LNCaP clone FGC (cell line): ENCODE results near the gene CDK6.
"Not testable (repeated sequence)": the region's sequence is repeated elsewhere in the genome, so short reads cannot be mapped to it uniquely, and the experiment has no call there.

ENCODE experiments used
- DNase-seq: peaks from one replicate; pipeline ENCODE4 v3.0.0-alpha.2; 2011; ENCODE audit warnings: low read depth
- H3K4me3 ChIP-seq: 2 replicates; pipeline ENCODE4 v1.5.1; 2011; ENCODE audit warnings: mild to moderate bottlenecking, low read depth, low read length, control low read depth
- TF ChIP-seq, protein P1 (sequence below): IDR thresholded peaks from 2 replicates; pipeline ENCODE4 v1.5.1; 2012; ENCODE audit warnings: mild to moderate bottlenecking; ENCODE audit not compliant: control insufficient read depth, insufficient read depth; ENCODE audit errors: extremely low read depth

Gene CDK6

DNA sequence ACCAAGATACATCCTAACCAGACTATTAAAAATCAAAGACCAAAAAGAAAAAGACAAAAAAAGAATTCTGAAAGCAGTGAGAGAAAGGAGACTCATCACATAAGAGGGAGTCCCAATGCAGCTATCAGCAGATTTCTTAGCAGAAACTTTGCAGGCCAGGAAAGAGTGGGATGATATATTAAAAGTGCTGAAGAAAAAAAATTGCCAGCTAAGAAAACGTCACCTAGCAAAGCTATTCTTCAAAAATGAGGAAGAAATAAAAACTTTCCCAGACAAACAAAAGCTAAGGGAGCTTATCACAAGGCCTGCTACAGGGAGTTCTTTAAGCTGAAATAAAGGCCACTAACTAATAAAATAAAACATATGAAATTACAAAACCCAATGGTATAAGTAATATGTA, 40.5 kb upstream of the CDK6 start:
- H3K4me3 ChIP-seq, result no peak overlapping the region
- TF ChIP-seq, protein P1, sequence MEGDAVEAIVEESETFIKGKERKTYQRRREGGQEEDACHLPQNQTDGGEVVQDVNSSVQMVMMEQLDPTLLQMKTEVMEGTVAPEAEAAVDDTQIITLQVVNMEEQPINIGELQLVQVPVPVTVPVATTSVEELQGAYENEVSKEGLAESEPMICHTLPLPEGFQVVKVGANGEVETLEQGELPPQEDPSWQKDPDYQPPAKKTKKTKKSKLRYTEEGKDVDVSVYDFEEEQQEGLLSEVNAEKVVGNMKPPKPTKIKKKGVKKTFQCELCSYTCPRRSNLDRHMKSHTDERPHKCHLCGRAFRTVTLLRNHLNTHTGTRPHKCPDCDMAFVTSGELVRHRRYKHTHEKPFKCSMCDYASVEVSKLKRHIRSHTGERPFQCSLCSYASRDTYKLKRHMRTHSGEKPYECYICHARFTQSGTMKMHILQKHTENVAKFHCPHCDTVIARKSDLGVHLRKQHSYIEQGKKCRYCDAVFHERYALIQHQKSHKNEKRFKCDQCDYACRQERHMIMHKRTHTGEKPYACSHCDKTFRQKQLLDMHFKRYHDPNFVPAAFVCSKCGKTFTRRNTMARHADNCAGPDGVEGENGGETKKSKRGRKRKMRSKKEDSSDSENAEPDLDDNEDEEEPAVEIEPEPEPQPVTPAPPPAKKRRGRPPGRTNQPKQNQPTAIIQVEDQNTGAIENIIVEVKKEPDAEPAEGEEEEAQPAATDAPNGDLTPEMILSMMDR, result no peak
- no peak for DNase-seq

DNA sequence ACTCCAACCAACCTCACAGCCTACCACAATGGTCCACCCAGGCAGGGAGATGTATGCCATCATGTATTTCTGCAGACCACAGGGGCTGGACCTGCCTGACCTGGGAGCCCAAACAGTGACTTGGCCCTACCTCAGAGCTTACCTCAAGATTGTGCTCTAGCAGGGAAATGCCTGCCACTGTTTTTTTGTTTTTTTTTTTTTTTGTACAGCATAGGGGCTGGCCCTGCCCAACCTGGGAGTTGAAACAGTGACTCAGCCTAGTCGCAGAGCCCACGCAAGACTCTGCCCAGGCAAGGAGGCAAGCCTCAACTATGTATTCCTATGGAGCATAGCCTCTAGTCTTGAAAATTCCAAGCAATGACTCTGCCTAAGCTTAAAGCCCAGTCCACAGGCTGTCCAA, 39.3 kb upstream of the CDK6 start:
- TF ChIP-seq, protein P1, result no peak
- no peak overlapping the region for H3K4me3 ChIP-seq
- no peak for DNase-seq

DNA sequence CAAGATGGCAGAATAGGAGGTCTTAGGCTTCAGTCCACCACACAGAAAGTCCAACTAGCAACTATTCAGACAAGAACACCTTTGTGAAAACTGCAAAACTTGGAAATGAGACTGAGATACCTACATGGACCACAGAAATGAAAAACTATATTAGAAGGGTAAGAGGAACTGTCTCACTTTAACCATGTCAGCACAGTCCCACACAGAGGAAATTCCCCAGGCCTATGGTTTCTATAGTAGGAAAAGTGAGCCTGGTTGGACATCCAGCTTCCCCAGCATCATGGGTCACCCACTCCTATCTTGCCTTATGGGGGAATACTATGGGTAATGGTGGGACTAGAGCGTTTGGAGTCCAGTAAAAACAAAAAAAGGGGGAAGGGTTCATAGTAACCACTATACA, 38.8 kb upstream of the CDK6 start:
- H3K4me3 ChIP-seq, result no peak overlapping the region
- TF ChIP-seq, protein P1, result no peak
- no peak for DNase-seq

DNA sequence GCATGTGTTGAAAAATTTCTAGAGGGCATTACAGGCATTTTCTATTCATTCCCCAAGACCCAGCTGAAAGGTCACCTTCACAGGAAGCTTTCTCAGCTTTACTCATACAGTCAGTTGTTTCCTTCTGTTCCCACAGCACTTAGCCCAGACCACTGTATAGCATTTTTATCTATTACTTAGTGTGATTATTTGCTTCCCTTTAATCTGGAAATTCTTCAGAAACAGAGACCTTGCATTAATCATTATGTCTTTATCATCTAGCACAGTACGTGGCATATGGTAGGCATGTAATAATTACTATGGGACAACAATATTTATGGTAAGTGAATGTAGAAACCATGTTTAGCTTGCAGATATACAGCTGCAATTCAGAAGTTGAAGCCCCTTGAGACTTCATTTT, 38.2 kb upstream of the CDK6 start:
- DNase-seq, result no peak
- TF ChIP-seq, protein P1, result no peak
- no peak overlapping the region for H3K4me3 ChIP-seq

DNA sequence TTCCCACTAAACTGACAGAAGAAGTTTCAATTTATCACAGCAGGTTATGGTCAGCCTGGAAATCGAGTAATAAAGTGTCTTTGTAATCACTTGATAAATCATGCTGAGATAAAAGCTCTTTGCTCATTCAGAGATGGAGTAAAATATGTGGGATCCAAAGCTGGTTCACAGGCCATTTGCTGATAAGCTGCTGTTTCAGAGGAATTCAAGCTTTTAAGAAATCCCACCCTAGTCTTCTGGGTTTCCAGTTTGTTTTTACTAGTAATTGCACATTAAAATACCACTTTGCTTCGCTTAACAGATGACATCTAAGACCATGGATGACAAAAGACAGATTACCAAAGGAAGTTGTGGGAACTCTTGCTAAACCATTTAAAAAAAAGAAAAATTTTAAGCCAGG, 37.4 kb upstream of the CDK6 start:
- TF ChIP-seq, protein P1, result no peak
- no peak overlapping the region for H3K4me3 ChIP-seq
- no peak for DNase-seq

DNA sequence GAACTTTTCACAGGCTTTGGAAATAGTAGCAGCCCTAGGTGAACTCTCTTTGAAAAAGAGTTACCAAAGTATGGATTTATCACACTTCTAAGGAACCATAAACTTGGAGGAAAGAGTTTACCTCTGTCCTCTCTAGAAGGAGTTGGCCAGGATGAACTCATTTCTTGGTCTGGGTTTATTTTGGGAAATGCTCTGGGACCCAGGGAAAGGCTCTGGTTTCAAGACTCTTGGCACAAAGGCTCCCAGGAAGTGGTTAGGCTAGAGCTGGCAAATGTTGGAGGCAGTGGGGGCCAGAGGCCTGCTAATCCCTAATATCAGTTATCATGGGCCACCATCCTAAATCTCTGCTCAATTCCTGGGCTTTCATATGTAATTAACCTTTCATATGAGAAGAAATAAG, 36.3 kb upstream of the CDK6 start:
- TF ChIP-seq, protein P1, result no peak
- no peak for DNase-seq
- H3K4me3 ChIP-seq, result no peak overlapping the region

DNA sequence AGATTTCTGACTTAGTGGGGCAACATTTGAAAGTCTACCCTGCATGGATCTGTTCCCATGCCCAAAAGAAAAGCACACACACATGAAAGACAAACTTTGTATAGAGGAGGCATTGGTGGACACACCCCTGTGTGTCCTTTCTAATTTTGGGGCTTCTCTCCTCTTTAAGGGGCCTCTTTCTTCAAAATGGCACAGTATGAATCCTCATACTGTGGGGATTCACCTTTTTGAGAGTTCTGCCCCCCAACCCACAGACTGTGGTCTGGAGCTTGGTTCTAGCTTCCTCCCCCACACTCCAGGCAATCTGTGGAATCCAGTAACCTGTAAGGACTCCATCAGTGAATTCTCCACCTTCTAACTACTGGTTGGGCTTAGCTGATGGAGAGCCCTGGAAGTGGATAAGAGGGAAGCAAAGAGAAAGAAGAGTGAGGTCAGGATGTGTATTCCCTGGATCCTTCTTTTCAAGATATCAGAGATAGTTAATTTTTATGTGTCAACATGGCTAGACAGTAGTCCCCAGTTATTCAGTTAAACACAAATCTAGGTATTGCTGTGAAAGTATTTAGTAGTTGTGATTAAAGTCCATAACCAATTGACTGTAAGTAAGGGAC, 32.4 kb upstream of the CDK6 start:
- no peak for DNase-seq
- H3K4me3 ChIP-seq, result no peak overlapping the region
- TF ChIP-seq, protein P1, result no peak

DNA sequence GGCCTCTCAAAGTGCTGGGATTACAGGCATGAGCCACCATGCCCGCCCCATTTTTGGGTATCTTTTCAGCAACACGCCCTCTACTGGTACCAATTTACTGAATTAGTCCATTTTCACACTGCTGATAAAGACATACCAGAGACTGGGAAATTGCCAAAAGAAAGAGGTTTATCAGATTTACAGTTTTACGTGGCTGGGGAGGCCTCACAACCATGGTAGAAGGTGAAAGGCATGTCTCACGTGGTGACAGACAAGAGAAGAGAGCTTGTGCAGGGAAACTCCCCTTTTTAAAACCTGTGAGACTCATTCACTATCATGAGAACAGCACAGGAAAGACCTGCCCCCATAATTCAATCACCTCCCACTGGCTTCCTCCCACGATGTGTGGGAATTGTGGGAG, 27.8 kb upstream of the CDK6 start:
- not testable (repeated sequence) for DNase-seq, H3K4me3 ChIP-seq
